Muscle of arm (tissue), 14 donors: ENCODE data around the gene RNF2. TPM values are rescaled to one million over a fixed set of nuclear protein-coding genes. Genes with fewer than 3 reads are reported as not detected.
"Not testable (repeated sequence)": the region's sequence is repeated elsewhere in the genome, so short reads cannot be mapped to it uniquely, and the experiment has no call there.

Experiments
- DNase-seq: peaks from one replicate; pipeline ENCODE4 v3.0.0-alpha.2; 2013
- long read RNA-seq, 11 donors: transcript quantifications; one replicate each; lab custom pipeline, GENCODE V29; 2026
- polyA plus RNA-seq, 12 donors: library from polyadenylated mRNA; unstranded; fragments of 120-200 nt; gene quantifications; one replicate each; pipeline ENCODE4 v1.2.1, GENCODE V29; 2013; ENCODE audit not compliant: insufficient read length in 12 of 12

The RNF2 gene
- polyA plus RNA-seq, result 10 to 100 TPM in 11 of 12 donors, not detected in 1; 23.8 to 52.6 (median 44.3) TPM
- long read RNA-seq, donor 1, transcript RNF2-202 (7 exons, 3,606 nt), result major isoform, 14 of 14 reads
- long read RNA-seq, donor 1, partial matches to known transcripts, result 0 of 14 reads
- long read RNA-seq, donor 1, other reads (novel, unspliced or antisense), result 0 of 14 reads
- long read RNA-seq, donor 2, transcript RNF2-202 (7 exons, 3,606 nt), result major isoform, 10 of 10 reads
- long read RNA-seq, donor 2, partial matches to known transcripts, result 0 of 10 reads
- long read RNA-seq, donor 2, other reads (novel, unspliced or antisense), result 0 of 10 reads
- long read RNA-seq, donor 3, transcript RNF2-202 (7 exons, 3,606 nt), result major isoform, 5 of 5 reads
- long read RNA-seq, donor 3, partial matches to known transcripts, result 0 of 5 reads
- long read RNA-seq, donor 3, other reads (novel, unspliced or antisense), result 0 of 5 reads
- long read RNA-seq, donor 4, partial matches to known transcripts, result 0 of 3 reads
- long read RNA-seq, donor 4, other reads (novel, unspliced or antisense), result 0 of 3 reads
- long read RNA-seq, donor 5, transcript RNF2-202 (7 exons, 3,606 nt), result major isoform, 6 of 6 reads
- long read RNA-seq, donor 5, partial matches to known transcripts, result 0 of 6 reads
- long read RNA-seq, donor 5, other reads (novel, unspliced or antisense), result 0 of 6 reads
- long read RNA-seq, donor 6, transcript RNF2-202 (7 exons, 3,606 nt), result major isoform, 6 of 6 reads
- long read RNA-seq, donor 6, partial matches to known transcripts, result 0 of 6 reads
- long read RNA-seq, donor 6, other reads (novel, unspliced or antisense), result 0 of 6 reads
- long read RNA-seq, donor 7, partial matches to known transcripts, result 16 of 17 reads
- long read RNA-seq, donor 7, other reads (novel, unspliced or antisense), result 0 of 17 reads
- long read RNA-seq, donor 8, transcript RNF2-202 (7 exons, 3,606 nt), result major isoform, 15 of 16 reads
- long read RNA-seq, donor 8, partial matches to known transcripts, result 0 of 16 reads
- long read RNA-seq, donor 8, other reads (novel, unspliced or antisense), result 0 of 16 reads
- long read RNA-seq, donor 9, transcript RNF2-202 (7 exons, 3,606 nt), result major isoform, 5 of 5 reads
- long read RNA-seq, donor 9, partial matches to known transcripts, result 0 of 5 reads
- long read RNA-seq, donor 9, other reads (novel, unspliced or antisense), result 0 of 5 reads
- long read RNA-seq, donor 10, transcript RNF2-202 (7 exons, 3,606 nt), result major isoform, 14 of 14 reads
- long read RNA-seq, donor 10, partial matches to known transcripts, result 0 of 14 reads
- long read RNA-seq, donor 10, other reads (novel, unspliced or antisense), result 0 of 14 reads
- long read RNA-seq, donor 11, transcript RNF2-202 (7 exons, 3,606 nt), result major isoform, 9 of 24 reads
- long read RNA-seq, donor 11, partial matches to known transcripts, result 15 of 24 reads
- long read RNA-seq, donor 11, other reads (novel, unspliced or antisense), result 0 of 24 reads

GRCh38 chr1:185044981-185045813, at the start of gene RNF2:
TSS of gene RNF2 (plus strand) at chr1:185045558. CDS start at chr1:185087554, 41,996 bp downstream.
- DNase-seq, result peak; percentile 85

DNA sequence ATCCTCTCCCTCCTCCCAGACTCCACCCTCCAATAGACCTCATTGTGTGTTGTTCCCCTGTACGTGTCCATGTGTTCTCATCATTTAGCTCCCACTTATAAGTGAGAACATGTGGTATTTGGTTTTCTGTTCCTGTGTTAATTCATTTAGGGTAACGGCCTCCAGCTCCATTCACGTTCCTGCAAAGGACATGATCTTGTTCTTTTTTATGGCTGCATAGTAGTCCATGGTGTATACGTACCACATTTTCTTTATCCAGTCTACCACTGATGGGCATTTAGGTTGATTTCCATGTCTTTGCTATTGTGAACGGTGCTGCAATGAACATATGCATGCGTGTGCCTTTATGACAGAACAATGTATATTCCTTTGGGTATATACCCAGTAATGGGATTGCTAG, 45.4 kb upstream of the RNF2 start:
- not testable (repeated sequence) for DNase-seq

DNA sequence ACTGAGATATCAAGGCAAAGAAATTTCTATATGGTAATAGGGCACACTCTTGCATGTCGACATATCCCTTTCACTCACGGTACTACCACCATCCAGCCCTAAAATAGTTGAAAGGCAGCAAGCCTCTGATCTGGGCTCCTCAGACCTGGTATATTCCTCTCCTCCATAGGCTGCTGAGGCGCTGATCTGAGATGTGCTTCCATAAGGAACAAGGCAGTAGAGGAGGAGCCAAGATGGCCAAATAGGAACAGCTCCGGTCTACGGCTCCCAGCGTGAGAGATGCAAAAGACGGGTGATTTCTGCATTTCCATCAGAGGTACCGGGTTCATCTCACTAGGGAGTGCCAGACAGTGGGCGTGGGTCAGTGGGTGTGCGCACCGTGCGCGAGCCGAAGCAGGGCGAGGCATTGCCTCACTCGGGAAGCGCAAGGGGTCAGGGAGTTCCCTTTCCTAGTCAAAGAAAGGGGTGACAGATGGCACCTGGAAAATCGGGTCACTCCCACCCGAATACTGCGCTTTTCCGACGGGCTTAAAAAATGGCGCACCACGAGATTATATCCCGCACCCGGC, 44.0 kb upstream of the RNF2 start:
- DNase-seq, result not testable (repeated sequence)

GRCh38 chr1:185008838-185009237, 36.5 kb upstream of the RNF2 start:
- DNase-seq, result no peak

DNA sequence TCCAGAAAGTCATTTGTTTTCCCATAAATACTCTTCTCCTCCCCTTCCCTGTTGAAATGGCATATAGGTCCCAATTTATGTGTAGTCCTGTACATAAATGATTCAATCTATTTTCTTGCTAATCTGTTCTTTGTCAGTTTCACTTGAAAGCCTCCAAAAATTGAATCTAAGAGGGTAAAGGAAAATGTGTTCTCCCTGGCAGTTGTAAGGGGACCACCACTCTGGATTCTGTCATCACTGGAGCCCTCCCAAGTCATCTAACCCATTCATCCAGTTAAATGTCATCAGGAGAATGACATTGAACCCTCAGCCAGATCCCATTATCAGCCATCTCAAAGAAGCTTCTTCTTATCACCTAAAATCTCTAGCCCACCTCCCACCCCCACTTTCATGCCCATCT, 35.0 kb upstream of the RNF2 start:
- no peak for DNase-seq

GRCh38 chr1:185014941-185015340, 30.4 kb upstream of the RNF2 start:
- DNase-seq, result no peak

DNA sequence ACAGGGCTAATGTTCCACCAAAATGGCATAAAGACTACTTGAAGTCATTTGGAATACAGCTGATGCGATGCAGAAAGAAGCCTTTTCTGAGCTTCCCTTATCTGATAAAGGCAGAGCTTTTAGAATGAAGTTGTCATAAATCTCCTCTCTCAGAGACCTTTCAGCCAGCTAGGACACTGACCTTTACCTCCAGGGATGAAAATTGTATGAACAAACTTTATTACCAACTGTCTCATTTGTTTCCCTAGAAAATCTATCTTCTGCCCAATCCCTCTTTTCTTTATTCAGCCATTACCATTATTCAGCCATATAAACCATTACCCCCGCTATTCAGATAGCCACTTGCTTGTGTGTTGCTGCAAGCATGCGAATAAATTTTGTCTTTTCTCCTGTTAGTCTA, 29.7 kb upstream of the RNF2 start:
- DNase-seq, result no peak

GRCh38 chr1:185016880-185017279, 28.5 kb upstream of the RNF2 start:
- no peak for DNase-seq

- no peak for DNase-seq
Observed at GRCh38 chr1:185017338-185017737, 28.0 kb upstream of the RNF2 start.

DNA sequence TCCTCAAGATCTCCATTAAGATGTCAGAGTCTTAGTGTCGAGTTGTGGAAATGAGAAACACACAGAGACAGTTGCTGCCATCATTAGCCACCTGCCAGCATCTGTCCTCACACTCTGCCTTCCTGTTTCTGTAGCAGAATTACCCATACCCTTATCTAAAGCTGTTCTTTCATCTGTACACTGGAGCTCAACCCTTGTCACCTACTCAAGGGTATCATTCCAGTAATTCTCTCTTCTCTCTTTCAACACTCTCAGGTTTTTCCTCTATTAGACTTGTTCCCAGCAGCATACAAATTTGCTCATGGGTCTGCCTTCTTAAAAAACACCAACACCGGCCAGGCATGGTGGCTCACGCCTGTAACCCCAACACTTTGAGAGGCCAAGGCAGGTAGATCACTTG, 27.4 kb upstream of the RNF2 start:
- no peak for DNase-seq

DNA sequence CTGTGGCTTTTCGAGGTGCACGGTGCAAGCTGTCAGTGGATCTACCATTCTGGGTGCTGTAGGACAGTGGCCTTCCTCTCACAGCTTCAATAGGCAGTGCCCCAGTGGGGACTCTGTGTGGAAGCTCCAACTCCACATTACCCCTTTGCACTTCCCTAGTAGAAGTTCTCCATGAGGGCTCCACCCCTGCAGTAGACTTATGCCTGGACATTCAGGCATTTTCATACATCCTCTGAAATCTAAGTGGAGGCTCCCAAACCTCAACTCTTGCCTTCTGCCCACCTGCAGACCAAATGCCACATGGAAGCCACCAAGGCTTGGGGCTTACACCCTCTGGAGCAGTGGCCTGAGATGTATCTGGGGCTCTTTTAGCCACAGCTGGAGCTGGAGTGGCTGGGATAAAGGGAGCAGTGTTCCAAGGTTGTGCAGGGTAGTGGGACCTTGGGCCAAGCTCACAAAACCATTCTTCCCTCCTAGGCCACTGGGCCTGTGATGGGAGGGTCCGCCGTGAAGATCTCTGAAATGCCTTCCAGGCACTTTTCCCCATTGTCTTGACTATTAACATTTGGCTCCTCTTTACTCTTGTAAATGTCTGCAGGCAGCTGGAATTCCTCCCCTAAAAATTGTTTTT, 18.0 kb upstream of the RNF2 start:
- DNase-seq, result no peak

- peak; percentile 30 for DNase-seq
Observed at GRCh38 chr1:185033686-185034085, 11.7 kb upstream of the RNF2 start.

DNA sequence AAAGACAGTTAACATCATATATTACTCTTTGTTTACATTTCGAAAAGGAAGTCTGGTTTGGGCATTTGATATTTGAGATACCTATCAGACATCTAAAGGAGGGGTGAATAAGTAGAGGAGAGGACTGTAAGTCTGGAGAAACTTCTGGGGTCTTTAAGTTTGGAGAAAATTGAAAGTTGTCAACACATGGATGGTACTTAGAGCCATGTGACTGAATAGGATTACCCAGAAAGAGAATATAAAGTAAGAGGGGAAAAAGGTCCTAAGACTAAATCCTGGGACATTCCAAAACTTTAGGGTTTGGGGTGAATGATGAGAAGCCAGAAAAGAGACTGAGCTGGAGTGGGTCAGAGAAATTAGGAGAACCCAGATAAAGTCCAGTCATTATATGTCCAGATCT, 10.1 kb upstream of the RNF2 start:
- no peak for DNase-seq

- peak; percentile 32 for DNase-seq
Observed at GRCh38 chr1:185038813-185039376, 6.5 kb upstream of the RNF2 start.

- DNase-seq, result peak; percentile 77
Observed at GRCh38 chr1:185039726-185040407, 5.5 kb upstream of the RNF2 start.

DNA sequence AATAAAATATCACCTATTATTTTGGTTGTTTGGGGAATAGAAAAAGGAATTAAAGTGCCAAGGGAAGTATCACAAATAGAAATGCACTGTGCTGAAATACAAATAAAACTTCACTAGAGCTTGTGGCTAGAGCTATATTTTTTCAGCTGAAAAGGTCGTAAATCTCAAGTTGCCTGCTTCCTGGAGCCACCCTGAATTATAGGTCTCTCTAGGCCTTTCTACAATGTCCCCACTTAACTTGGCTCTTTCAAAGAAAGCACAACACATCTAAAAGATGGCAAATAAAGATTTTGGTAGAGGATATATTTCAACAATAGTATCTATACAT, 5.0 kb upstream of the RNF2 start:
- no peak for DNase-seq

DNA sequence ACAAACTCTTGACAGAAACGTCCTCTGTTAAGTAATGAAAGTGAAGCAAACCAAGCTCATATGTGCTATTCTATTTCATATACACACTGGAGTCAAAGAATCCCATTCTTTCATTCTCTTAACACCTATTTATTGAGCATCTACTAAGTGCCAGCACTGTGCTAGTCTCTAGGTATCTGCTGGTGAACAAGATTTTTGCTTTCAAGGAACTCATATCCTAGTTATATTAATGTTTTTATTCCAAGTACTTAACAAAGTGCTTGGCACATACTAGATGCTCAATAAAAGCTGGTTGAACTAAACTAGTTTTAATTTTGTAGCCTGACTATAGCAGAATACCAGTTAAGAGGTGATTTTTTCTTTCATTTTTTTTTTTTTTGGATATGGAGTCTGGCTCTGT, 3.6 kb upstream of the RNF2 start:
- no peak for DNase-seq

DNA sequence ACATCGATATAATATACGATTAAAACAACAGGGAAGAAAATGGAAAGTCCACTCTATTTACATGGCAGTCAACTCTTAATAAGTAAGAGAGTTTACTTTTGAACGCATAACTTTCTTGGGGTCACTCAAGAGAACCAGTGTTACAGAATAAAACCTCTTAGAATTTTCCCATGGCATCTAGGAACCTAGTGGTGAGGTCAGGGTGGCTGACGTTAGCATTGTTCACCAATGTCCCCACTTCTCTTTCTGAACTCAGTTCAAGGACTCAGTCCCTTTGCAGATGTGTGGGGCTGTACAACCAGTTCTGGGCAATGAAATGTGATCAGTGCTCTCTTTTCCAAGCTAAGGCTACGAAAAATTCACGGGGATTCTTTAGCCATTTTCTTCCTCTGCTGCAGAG, 2.6 kb upstream of the RNF2 start:
- no peak for DNase-seq

DNA sequence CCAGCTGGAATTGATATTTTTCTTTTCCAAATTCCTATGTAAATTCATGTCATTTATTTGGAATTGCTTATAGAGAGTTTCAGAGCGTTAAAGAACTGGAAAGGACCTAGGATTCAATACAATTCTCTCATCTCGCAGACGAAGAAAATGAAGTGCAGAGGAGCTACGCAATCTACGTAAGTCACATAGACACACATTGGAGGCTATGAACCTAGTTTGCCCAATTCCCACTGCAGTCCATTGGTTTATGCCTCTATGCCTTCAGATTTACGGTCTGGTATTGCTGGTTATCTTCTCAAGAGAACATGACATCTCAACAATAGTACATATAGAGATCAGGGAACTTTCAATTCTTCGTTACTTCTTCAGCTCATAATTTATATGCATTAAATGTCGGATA, 971 bp upstream of the RNF2 start:
- DNase-seq, result no peak
